ENCODE results near the gene ANGEL2. TPM values are rescaled to one million over a fixed set of nuclear protein-coding genes. Genes with fewer than 3 reads are reported as not detected.

The ANGEL2 gene
- total RNA-seq, 1 experiment from 2014 or later, result 25.5 TPM

- BruUV-seq (replicated peaks), result no TSS peak
- intact Hi-C loops (cut with micrococcal nuclease), result no loop called here
- Histone ChIP-seq H3K4me2 (ENCODE audit: low read length) (no peak overlapping the region), H3K4me3 (replicated peaks in 1 of 2; ENCODE audit: low read depth in 1 of 2, low read length in 2 of 2) (no peak overlapping the region), H3K9ac (ENCODE audit: low read length) (no peak overlapping the region), H3K36me3 (ENCODE audit: control insufficient read depth in 1 of 2, insufficient read depth in 2 of 2, low read length in 2 of 2) (no peaks in the 10 kb centered on the region), H3K9me3 (ENCODE audit: control insufficient read depth in 1 of 2, insufficient read depth in 1 of 2, low read depth in 1 of 2, low read length in 2 of 2) (no peaks in the 10 kb centered on the region), H2AFZ (ENCODE audit: low read depth, low read length, poor library complexity, severe bottlenecking) (no peak overlapping the region), H3K9me2 (ENCODE audit: insufficient read depth) (no peaks in the 10 kb centered on the region), H3K4me1 (ENCODE audit: control insufficient read depth in 1 of 2, insufficient read depth in 2 of 2, low read length in 2 of 2) (peaks cover 2 to 9% of the 10 kb centered on the region in 2 experiments; a peak in 3 of 4 replicates), H3K79me2 (ENCODE audit: insufficient read depth, low read length) (no peaks in the 10 kb centered on the region), H3K27me3 (ENCODE audit: insufficient read depth, low read length) (no peaks in the 10 kb centered on the region), H4K20me1 (ENCODE audit: insufficient read depth) (no peaks in the 10 kb centered on the region), H3K27ac (ENCODE audit: low read depth, low read length) (no peak overlapping the region)
- TF ChIP-seq CBX3 (IDR thresholded peaks at IDR 0.05; ENCODE audit: low read depth) (no peak), RAD21 (IDR thresholded peaks at IDR 0.05; ENCODE audit: low read depth) (no peak), POLR2AphosphoS5 (IDR thresholded peaks at IDR 0.05; ENCODE audit: low read depth, low read length) (no peak), ELF1 (IDR thresholded peaks at IDR 0.05; ENCODE audit: borderline replicate concordance, low read depth) (no peak)
- ChIA-PET POLR2A (no interaction called here), RAD21 (ENCODE audit: low non-redundant PET in 1 of 2, low total read pairs in 2 of 2, uncharacterized antibody in 2 of 2, unreplicated experiment in 2 of 2) (no interaction called here), CTCF (no interaction called here)
- DNase-seq (ENCODE audit: low read depth, low spot score) (no peak), ATAC-seq (no peak)
Observed at GRCh38 chr1:212971312-212971711, 44.4 kb downstream of the ANGEL2 start.

GRCh38 chr1:212970085-212970484, 45.6 kb downstream of the ANGEL2 start:
- no TSS peak for BruUV-seq (replicated peaks)
- Histone ChIP-seq H2AFZ (ENCODE audit: low read depth, low read length, poor library complexity, severe bottlenecking) (no peak overlapping the region), H3K9ac (ENCODE audit: low read length) (no peak overlapping the region), H3K4me1 (ENCODE audit: control insufficient read depth in 1 of 2, insufficient read depth in 2 of 2, low read length in 2 of 2) (peaks cover 2 to 9% of the 10 kb centered on the region in 2 experiments; a peak in 3 of 4 replicates), H3K4me3 (replicated peaks in 1 of 2; ENCODE audit: low read depth in 1 of 2, low read length in 2 of 2) (no peak overlapping the region), H3K36me3 (ENCODE audit: control insufficient read depth in 1 of 2, insufficient read depth in 2 of 2, low read length in 2 of 2) (no peaks in the 10 kb centered on the region), H4K20me1 (ENCODE audit: insufficient read depth) (no peaks in the 10 kb centered on the region), H3K9me3 (ENCODE audit: control insufficient read depth in 1 of 2, insufficient read depth in 1 of 2, low read depth in 1 of 2, low read length in 2 of 2) (no peaks in the 10 kb centered on the region), H3K27me3 (ENCODE audit: insufficient read depth, low read length) (no peaks in the 10 kb centered on the region), H3K79me2 (ENCODE audit: insufficient read depth, low read length) (no peaks in the 10 kb centered on the region), H3K4me2 (ENCODE audit: low read length) (no peak overlapping the region), H3K9me2 (ENCODE audit: insufficient read depth) (no peaks in the 10 kb centered on the region), H3K27ac (ENCODE audit: low read depth, low read length) (no peak overlapping the region)
- ATAC-seq (no peak), DNase-seq (ENCODE audit: low read depth, low spot score) (no peak)
- RAD21 ChIA-PET (ENCODE audit: low non-redundant PET in 1 of 2, low total read pairs in 2 of 2, uncharacterized antibody in 2 of 2, unreplicated experiment in 2 of 2), result no interaction called here
- intact Hi-C loops (cut with micrococcal nuclease), result no loop called here
- CTCF ChIA-PET, result no interaction called here
- POLR2A ChIA-PET, result no interaction called here
- no peak for TF ChIP-seq EGR1 (IDR thresholded peaks at IDR 0.05; ENCODE audit: low read depth)

Data from HCT116 (cell line).